GM18520 (cell line): Measurements from ENCODE around the gene GNAI2.
A peak's percentile ranks its signal among the peaks of the same experiment; 100 is the strongest.
"Not testable (repeated sequence)": the region's sequence is repeated elsewhere in the genome, so short reads cannot be mapped to it uniquely, and the experiment has no call there.

ENCODE experiments used
- ATAC-seq: cut with Tn5 transposase; IDR thresholded peaks from one replicate; pipeline ENCODE4 v1.9.1; 2021; ENCODE audit not compliant: unreplicated experiment

Gene GNAI2

GRCh38 chr3:50263478-50264382, 27.7 kb downstream of the GNAI2 start:
- no peak for ATAC-seq

- no peak for ATAC-seq
Observed at GRCh38 chr3:50264383-50264963, 28.5 kb downstream of the GNAI2 start.

GRCh38 chr3:50264964-50265485, 29.0 kb downstream of the GNAI2 start:
- no peak for ATAC-seq

GRCh38 chr3:50265571-50265970, 29.6 kb downstream of the GNAI2 start:
- ATAC-seq = no peak

DNA sequence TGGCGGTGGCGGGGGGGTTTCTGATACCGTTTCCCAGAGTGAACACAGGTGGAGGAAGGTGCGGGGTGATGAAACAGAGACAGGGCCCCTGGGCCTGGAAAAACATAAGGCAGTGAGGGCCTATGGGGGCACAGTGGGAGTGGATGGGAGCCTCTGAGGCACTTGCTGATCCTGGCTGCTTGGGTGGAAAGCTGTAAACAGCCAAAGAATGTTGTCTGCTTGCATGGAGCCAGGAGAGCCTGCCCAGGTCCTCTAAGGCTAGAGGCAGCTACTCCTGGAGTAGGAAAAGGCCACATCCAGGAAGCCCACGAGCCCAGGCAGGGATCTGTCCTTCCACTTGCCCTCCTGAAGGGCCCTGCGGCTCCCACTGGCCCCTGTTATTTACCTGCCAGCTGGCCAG, 30.0 kb downstream of the GNAI2 start:
- ATAC-seq = no peak

- no peak for ATAC-seq
Observed at GRCh38 chr3:50266836-50267235, 30.8 kb downstream of the GNAI2 start.

GRCh38 chr3:50267280-50267913, 31.4 kb downstream of the GNAI2 start:
- no peak for ATAC-seq

GRCh38 chr3:50268276-50268675, 32.3 kb downstream of the GNAI2 start:
- ATAC-seq = no peak

DNA sequence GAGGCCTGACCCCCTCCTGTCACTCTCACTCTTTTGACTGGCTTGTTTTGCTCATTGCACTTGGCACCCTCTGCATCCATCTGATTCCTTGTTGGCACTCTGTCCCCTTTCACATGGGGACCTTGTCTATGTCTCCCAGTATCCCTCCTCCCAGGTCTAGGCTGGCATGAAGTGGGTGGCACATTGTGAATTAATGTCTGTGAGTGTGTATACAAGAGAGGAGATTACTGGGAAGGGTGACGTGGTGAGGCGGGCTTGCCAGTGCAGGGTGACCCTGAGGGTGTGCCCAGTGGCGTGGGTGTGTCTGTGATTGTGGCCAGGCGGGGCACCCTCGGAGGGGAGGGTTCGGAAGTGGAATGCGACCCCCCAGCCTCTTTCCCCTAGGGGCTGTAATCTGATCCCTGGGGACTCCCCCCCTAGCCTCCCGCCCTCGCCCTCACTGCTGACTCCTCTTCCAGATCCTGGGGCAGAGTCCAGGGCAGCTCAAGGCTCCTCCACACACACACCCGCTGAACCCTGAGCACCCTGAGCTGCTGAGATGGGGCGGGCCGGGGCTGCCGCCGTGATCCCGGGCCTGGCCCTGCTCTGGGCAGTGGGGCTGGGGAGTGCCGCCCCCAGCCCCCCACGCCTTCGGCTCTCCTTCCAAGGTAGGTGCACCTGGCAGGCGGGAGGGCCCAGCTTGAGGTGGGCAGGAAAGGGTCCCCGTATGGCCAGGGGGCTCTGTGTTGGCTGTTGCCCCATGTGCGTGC, 32.9 kb downstream of the GNAI2 start, which contains the start of gene SEMA3B:
Gene SEMA3B (plus strand): TSS at position 445 of the 749 bp plus-strand sequence. CDS start 94 bp downstream, at position 539.
- no peak for ATAC-seq

DNA sequence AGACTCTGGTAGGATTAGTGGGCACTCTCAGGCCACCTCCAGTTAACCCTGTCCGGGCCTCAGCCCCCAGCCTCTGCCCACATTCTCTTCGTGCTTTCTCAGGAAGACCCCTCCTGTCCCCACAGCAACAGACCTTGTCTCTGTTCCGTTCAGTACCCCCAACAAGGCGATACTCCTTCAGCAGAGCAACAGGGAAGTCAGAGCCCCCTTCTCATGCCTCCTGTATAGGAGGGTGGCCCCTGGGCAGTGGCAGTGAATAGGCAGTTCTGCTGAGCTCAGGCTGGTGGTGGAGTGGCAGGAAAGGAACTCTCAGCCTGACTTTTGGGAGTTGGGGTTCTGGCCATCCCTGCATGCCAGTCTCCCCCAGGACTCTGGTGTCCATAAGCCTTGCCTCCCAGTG, 33.5 kb downstream of the GNAI2 start:
- no peak for ATAC-seq

- no peak for ATAC-seq
Observed at GRCh38 chr3:50269977-50270413, 34.0 kb downstream of the GNAI2 start.

DNA sequence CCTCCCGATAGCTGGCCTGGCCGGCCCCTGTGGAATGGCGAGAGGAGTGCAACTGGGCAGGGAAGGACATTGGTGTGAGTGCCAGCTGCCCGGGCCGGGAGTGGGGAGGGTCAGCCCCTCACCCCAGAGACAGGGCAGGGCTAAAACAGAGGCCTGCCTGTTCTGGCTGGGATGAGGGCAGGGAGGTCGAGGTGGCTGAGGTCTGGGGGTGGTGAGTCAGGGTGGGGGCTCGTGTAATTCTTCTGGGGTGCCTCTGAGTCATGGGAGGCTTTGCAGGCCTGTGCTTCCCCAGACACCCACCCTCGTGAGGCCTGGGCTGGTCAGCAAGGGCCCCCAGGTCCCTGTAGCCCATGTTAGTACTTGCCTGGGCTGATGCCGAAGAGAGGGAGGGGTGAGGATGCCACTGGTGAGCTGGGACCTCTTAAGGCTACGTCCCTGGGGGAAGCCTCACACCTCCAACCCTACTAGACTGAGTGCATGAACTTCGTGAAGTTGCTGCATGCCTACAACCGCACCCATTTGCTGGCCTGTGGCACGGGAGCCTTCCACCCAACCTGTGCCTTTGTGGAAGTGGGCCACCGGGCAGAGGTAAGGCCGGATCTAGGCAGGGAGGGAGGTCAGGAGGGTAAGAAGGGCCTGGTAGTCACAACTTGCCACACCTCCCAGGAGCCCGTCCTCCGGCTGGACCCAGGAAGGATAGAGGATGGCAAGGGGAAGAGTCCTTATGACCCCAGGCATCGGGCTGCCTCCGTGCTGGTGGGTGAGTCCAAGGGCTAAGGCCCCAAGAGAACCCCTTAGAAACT, 34.6 kb downstream of the GNAI2 start:
- ATAC-seq = no peak

DNA sequence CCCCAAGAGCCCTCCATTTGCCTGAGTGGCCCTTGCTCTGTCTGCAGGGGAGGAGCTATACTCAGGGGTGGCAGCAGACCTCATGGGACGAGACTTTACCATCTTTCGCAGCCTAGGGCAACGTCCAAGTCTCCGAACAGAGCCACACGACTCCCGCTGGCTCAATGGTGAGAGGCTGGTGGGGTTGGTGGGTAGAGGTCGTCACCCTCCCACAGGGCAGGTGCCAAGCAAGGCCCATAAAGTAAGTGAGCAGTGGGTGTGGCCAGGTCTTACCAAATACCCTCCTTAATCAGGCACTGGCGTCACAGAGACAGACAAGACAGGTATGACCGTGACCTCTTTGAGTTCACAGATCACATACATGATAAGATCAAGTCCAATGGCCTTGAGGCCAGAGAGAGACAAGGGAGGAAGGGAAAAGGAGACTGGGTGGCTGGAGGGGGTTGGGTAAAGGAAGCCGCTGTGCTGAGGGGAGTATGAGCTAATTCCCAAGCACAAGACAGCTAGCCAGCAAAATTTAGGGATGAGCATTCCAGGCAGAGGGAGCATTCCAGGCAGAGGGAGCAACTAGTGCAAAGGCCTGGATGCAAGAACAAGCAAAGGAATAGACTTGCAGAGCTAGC, 35.4 kb downstream of the GNAI2 start:
- ATAC-seq = no peak

GRCh38 chr3:50272538-50272910, 36.5 kb downstream of the GNAI2 start:
- not testable (repeated sequence) for ATAC-seq

DNA sequence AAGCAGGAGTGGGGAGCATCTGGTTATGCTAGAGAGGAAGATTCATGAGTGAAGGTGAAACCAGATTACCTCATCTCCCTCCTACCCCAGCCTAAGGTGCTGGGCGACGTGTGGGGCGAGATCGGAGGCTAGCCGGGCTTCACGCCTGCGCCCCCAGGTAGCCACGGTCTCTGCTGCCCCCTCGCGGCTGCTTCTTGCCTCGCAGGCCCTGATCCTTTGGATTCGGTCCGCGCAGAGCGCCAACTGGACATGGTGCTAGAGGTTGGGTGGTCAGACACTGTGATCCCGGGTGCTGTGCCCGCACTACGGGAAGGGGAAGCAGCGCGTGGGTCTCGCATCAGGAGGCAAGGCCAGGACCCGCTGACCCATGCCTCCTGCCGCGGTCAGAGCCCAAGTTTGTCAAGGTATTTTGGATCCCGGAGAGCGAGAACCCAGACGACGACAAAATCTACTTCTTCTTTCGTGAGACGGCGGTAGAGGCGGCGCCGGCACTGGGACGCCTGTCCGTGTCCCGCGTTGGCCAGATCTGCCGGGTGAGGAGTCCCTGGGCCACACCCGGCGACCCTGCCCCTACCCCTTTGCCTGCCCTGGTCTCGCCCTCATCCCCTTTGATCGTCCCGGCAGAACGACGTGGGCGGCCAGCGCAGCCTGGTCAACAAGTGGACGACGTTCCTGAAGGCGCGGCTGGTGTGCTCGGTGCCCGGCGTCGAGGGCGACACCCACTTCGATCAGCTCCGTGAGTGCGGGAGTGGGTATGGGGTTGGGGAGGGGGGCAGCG, 37.1 kb downstream of the GNAI2 start:
- peak; percentile 69 for ATAC-seq

- ATAC-seq = no peak
Observed at GRCh38 chr3:50273689-50274065, 37.7 kb downstream of the GNAI2 start.

GRCh38 chr3:50274371-50275104, 38.5 kb downstream of the GNAI2 start:
- ATAC-seq = no peak
